GM12878 (cell line): Measurements from ENCODE around the gene VSX2. TPM values are rescaled to one million over a fixed set of nuclear protein-coding genes. Genes with fewer than 3 reads are reported as not detected.

Experiments
- ATAC-seq: fragments of 200-7000 bp; cut with Tn5 transposase; 3 replicates; pipeline ENCODE4 v1.9.1; 2020; ENCODE audit warnings: mild to moderate bottlenecking, moderate library complexity
- BruUV-seq: library from RNA; stranded (reverse); fragments of 400-500 nt; replicated peaks from 2 replicates; lab custom pipeline; 2021; lab: Mats Ljungman, UMichigan
- CTCF ChIA-PET: fragments of 300-600 bp; sonication (Branson Sonifier 250); formaldehyde crosslinking; extraction: SDS; loops from one replicate; lab custom pipeline; 2021; ENCODE audit warnings: inconsistent platforms; lab: Yijun Ruan, JAX
- POLR2A ChIA-PET: fragments of 350-600 bp; formaldehyde crosslinking; extraction: SDS; loops from one replicate; lab custom pipeline; 2021; ENCODE audit warnings: inconsistent platforms; lab: Charles Lee
- RAD21 ChIA-PET: fragments of 300-600 bp; sonication (Branson Sonifier 250); formaldehyde crosslinking; loops from one replicate; lab custom pipeline; 2023; ENCODE audit warnings: antibody characterized with exemption; ENCODE audit not compliant: unreplicated experiment; lab: Charles Lee
- SMC1A ChIA-PET: fragments of 300-600 bp; sonication (Branson Sonifier 250); formaldehyde crosslinking; loops from one replicate; lab custom pipeline; 2023; ENCODE audit not compliant: unreplicated experiment, uncharacterized antibody; lab: Charles Lee
- DNase-seq: peaks from one replicate; pipeline ENCODE4 v3.0.0-alpha.2; 2011; ENCODE audit warnings: low read depth, low spot score
- FAIRE-seq: peaks from 3 replicates; lab custom pipeline; 2011; peaks lifted over from hg19 to GRCh38; lab: Jason Lieb, UNC
- H2AFZ ChIP-seq: 2 replicates; pipeline ENCODE4 v1.6.0; 2011; ENCODE audit warnings: low read depth, low read length, control low read depth; ENCODE audit not compliant: control insufficient read depth
- H3K27ac ChIP-seq: 2 replicates; pipeline ENCODE4 v1.5.1; 2011; ENCODE audit warnings: control low read depth; ENCODE audit not compliant: control insufficient read depth, insufficient read depth
- H3K27me3 ChIP-seq, 2 experiments: replicated peaks in 1 of 2; 2 replicates each; pipeline versions ENCODE4 v1.6.0 to v1.6.1; 2011; ENCODE audit warnings: low read length in 1 of 2; ENCODE audit not compliant: control insufficient read depth in 2 of 2, insufficient read depth in 2 of 2
- H3K36me3 ChIP-seq, 2 experiments: 2 replicates each; pipeline ENCODE4 v1.5.1; 2011; ENCODE audit warnings: low read length in 1 of 2; ENCODE audit not compliant: control insufficient read depth in 2 of 2, insufficient read depth in 2 of 2
- H3K4me1 ChIP-seq: 2 replicates; pipeline ENCODE4 v1.6.1; 2011; ENCODE audit warnings: mild to moderate bottlenecking, low read length, moderate library complexity, mixed read lengths; ENCODE audit not compliant: control insufficient read depth, insufficient read depth
- H3K4me2 ChIP-seq: 2 replicates; pipeline ENCODE4 v1.6.0; 2011; ENCODE audit warnings: control low read depth; ENCODE audit not compliant: control insufficient read depth, insufficient read depth
- H3K4me3 ChIP-seq: fragments of 200-600 bp; sonication (generic); 2 replicates; pipeline ENCODE4 v1.5.1; 2016
- H3K79me2 ChIP-seq: 2 replicates; pipeline ENCODE4 v1.6.0; 2011; ENCODE audit warnings: low read length; ENCODE audit not compliant: control insufficient read depth, insufficient read depth
- H3K9ac ChIP-seq: 2 replicates; pipeline ENCODE4 v1.8.0; 2011; ENCODE audit warnings: low read length, control low read depth, mixed read lengths; ENCODE audit not compliant: control insufficient read depth, insufficient read depth
- H3K9me3 ChIP-seq: replicated peaks from 3 replicates; pipeline ENCODE4 v1.5.1; 2011; ENCODE audit warnings: mild to moderate bottlenecking, low read length; ENCODE audit not compliant: control insufficient read depth, insufficient read depth
- H4K20me1 ChIP-seq: 2 replicates; pipeline ENCODE4 v1.6.0; 2011; ENCODE audit not compliant: control insufficient read depth, insufficient read depth
- CHD4 ChIP-seq: fragments of 200-600 bp; sonication (generic); IDR thresholded peaks from 2 replicates; pipeline ENCODE4 v1.6.1; 2016; ENCODE audit warnings: mild to moderate bottlenecking
- EP300 ChIP-seq, 2 experiments: fragments of 150-350 bp in 1 of 2; IDR thresholded peaks; 2 replicates each; pipeline ENCODE4 v1.6.1; 2011 to 2012; ENCODE audit warnings: low read depth in 2 of 2, low read length in 2 of 2, borderline replicate concordance in 1 of 2, improper control_type of control experiment in 1 of 2, inconsistent platforms in 1 of 2; ENCODE audit not compliant: control insufficient read depth in 1 of 2
- ESRRA ChIP-seq: IDR thresholded peaks from 2 replicates; pipeline ENCODE4 v1.6.1; 2012; ENCODE audit warnings: mild to moderate bottlenecking, low read length, improper control_type of control experiment
- HCFC1 ChIP-seq: fragments of 150-350 bp; IDR thresholded peaks from 2 replicates; pipeline ENCODE4 v1.6.1; 2014; ENCODE audit warnings: low read length
- LARP7 ChIP-seq: fragments of 450-650 bp; IDR thresholded peaks from 2 replicates; pipeline ENCODE4 v1.6.1; 2017; ENCODE audit warnings: mild to moderate bottlenecking
- MTA2 ChIP-seq: fragments of 450-650 bp; IDR thresholded peaks from 2 replicates; pipeline ENCODE4 v1.6.1; 2016; ENCODE audit warnings: low read depth, mild to moderate bottlenecking, moderate library complexity
- MXI1 ChIP-seq: fragments of 150-350 bp; IDR thresholded peaks from 2 replicates; pipeline ENCODE4 v1.6.1; 2011; ENCODE audit warnings: low read depth, mild to moderate bottlenecking, inconsistent platforms, low read length, improper control_type of control experiment
- SREBF2 ChIP-seq: IDR thresholded peaks from 2 replicates; pipeline ENCODE4 v1.6.1; 2012; ENCODE audit warnings: mild to moderate bottlenecking, low read length
- STAT1 ChIP-seq: fragments of 450-650 bp; conservative IDR thresholded peaks from 2 replicates; pipeline ENCODE4 v1.6.1; 2014; ENCODE audit warnings: antibody characterized with exemption, mild to moderate bottlenecking
- TAF1 ChIP-seq: IDR thresholded peaks from 2 replicates; pipeline ENCODE4 v1.6.1; 2011; ENCODE audit warnings: mild to moderate bottlenecking, low read depth, low read length, borderline replicate concordance
- WGBS: methylation state at CpG from one replicate; pipeline ENCODE4 v1.1.6; 2016; ENCODE audit warnings: low lambda C conversion rate; ENCODE audit not compliant: insufficient replicate concordance, insufficient coverage; ENCODE audit errors: missing lambda C conversion rate; 5-methylcytosine and 5-hydroxymethylcytosine counted together
- in situ Hi-C: fragments of 300-500 bp; cut with MboI; formaldehyde crosslinking; loops from 9 replicates; pipeline ENCODE4 v1.14.3; 2018; ENCODE audit warnings: mixed read lengths
- intact Hi-C: fragments of 100-400 bp; cut with micrococcal nuclease; formaldehyde crosslinking; loops from one replicate; pipeline ENCODE4 v1.14.2; 2022; ENCODE audit not compliant: unreplicated experiment
- polyA plus RNA-seq, 11 experiments: library from polyadenylated mRNA; depleted of rRNA in 4 of 11; unstranded in 6 of 11; stranded (reverse) in 5 of 11; fragments of >200 nt; fragmentation: Nextera tagmentation in 4 of 11; fragmentation: Illumina TruSeq in 1 of 11; extraction: Ambion mirVana in 4 of 11; extraction: Trizol in 1 of 11; gene quantifications; 1 replicate in 1 of 11; 2 replicates in 10 of 11; pipeline versions ENCODE4 v1.2.1 to v1.2.3, GENCODE V29; 2011 to 2016; ENCODE audit warnings: inconsistent platforms in 2 of 11, missing spikeins in 2 of 11, low read depth in 1 of 11
- total RNA-seq, 4 experiments: library from RNA; depleted of rRNA in 3 of 4; stranded (reverse); fragments of >200 nt in 3 of 4; fragmentation: Illumina TruSeq in 1 of 4; extraction: Trizol in 1 of 4; gene quantifications; 2 replicates each; pipeline versions ENCODE4 v1.2.1 to v1.2.3, GENCODE V29; 2013 to 2021
- TF ChIP-seq, protein P1 (sequence below), 3 experiments: IDR thresholded peaks in 2 of 3; conservative IDR thresholded peaks in 1 of 3; 2 replicates each; pipeline ENCODE4 v1.5.1; 2011; ENCODE audit warnings: low read depth in 3 of 3, low read length in 3 of 3, mild to moderate bottlenecking in 3 of 3, control low read depth in 2 of 3, moderate library complexity in 2 of 3, inconsistent platforms in 1 of 3, mixed read lengths in 1 of 3; ENCODE audit not compliant: control insufficient read depth in 2 of 3, insufficient read depth in 1 of 3; ENCODE audit errors: extremely low read depth in 1 of 3

VSX2 gene
- total and polyA plus RNA-seq, 10 of the 15 experiments (the other 5 are each of a cell fraction or from before 2014, with no cell fraction given), result 0.04 to 0.05 TPM; not detected in 8

DNA sequence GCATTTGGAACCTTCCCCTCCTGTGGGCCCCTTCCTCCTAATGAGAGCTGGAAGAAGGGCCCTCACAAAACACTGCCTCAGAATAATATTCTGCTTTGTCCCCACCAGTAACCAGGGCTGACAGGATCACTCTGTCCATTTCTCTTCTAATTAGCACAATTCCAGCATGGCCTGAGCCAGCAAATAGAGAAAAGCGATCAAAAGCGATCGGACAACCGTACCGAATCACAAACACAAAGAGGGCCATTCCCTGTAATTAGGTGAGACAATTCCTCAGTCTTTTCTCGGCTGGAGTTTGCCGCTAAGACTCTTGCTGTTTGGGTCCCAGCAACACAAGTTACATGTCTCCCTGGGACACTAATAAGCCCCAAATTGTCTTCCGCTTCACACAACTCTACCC lies 35.6 kb upstream of the VSX2 start (continued):
- TF ChIP-seq, protein P1, sequence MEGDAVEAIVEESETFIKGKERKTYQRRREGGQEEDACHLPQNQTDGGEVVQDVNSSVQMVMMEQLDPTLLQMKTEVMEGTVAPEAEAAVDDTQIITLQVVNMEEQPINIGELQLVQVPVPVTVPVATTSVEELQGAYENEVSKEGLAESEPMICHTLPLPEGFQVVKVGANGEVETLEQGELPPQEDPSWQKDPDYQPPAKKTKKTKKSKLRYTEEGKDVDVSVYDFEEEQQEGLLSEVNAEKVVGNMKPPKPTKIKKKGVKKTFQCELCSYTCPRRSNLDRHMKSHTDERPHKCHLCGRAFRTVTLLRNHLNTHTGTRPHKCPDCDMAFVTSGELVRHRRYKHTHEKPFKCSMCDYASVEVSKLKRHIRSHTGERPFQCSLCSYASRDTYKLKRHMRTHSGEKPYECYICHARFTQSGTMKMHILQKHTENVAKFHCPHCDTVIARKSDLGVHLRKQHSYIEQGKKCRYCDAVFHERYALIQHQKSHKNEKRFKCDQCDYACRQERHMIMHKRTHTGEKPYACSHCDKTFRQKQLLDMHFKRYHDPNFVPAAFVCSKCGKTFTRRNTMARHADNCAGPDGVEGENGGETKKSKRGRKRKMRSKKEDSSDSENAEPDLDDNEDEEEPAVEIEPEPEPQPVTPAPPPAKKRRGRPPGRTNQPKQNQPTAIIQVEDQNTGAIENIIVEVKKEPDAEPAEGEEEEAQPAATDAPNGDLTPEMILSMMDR (IDR thresholded peaks at IDR 0.05 in 2 of 3, conservative IDR thresholded peaks at IDR 0.05 in 1 of 3; ENCODE audit: control insufficient read depth in 2 of 3, extremely low read depth in 1 of 3, insufficient read depth in 1 of 3, low read depth in 3 of 3, low read length in 3 of 3), result no peak
- no peak for TF ChIP-seq SREBF2
- TF ChIP-seq, all 136 proteins: peak for 0

DNA sequence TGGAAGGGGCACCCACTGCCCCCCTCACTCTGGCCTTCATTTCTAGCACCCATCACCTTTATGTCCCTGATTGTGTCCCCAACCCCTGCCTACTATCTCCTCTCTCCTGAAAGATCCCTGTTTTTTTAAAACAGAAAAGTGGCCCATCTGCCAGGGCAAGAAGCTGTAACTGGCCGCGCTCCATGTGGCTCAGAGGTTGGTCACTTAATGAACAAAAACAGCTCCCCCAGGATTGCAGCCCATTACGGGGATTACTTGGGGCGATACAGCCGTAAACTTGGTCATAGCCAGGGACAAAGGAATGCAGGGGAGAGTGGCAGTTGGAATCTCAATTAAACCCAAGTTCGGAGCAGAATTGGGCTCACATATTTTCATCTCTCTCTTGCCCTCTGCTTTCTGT lies 34.8 kb upstream of the VSX2 start:
- H3K36me3 ChIP-seq, result peaks cover 3 to 5% of the 10 kb centered on the region in 2 experiments
- FAIRE-seq, result no peak
- TF ChIP-seq MTA2 (no peak), MXI1 (no peak), LARP7 (no peak), TAF1 (no peak), CHD4 (no peak), EP300 (IDR thresholded peaks at IDR 0.05; ENCODE audit: borderline replicate concordance in 1 of 2, control insufficient read depth in 1 of 2, low read depth in 2 of 2, low read length in 2 of 2) (no peak), HCFC1 (no peak), ESRRA (no peak), STAT1 (no peak)
- TF ChIP-seq, all 136 proteins: peak for 0
- no peaks in the 10 kb centered on the region for H3K27me3 ChIP-seq
- no peaks in the 10 kb centered on the region for H3K4me1 ChIP-seq
- H4K20me1 ChIP-seq, result no peaks in the 10 kb centered on the region
- no peak overlapping the region for H3K9ac ChIP-seq
- SMC1A ChIA-PET, result no interaction called here
- in situ Hi-C loops (no loop called here), intact Hi-C loops (no loop called here)
- H3K79me2 ChIP-seq, result no peaks in the 10 kb centered on the region
- RAD21 ChIA-PET, result interaction anchor here (0.6 kb wide), 1 partner anchor 131 kb away, joined by 3 read pairs; no protein-coding TSS in a partner anchor
- no peak overlapping the region for H3K4me3 ChIP-seq
- no peak overlapping the region for H2AFZ ChIP-seq
- CTCF ChIA-PET, result no interaction called here
- no peak overlapping the region for H3K4me2 ChIP-seq
- no peak for DNase-seq
- no peaks in the 10 kb centered on the region for H3K9me3 ChIP-seq
- no peak overlapping the region for H3K27ac ChIP-seq
- 91% methylated on average over 6 of the region's 6 CpGs for WGBS
- POLR2A ChIA-PET, result no interaction called here
- no TSS peak for BruUV-seq
- ATAC-seq, result no peak
